ENCODE data around the gene RCAN2.

DNA sequence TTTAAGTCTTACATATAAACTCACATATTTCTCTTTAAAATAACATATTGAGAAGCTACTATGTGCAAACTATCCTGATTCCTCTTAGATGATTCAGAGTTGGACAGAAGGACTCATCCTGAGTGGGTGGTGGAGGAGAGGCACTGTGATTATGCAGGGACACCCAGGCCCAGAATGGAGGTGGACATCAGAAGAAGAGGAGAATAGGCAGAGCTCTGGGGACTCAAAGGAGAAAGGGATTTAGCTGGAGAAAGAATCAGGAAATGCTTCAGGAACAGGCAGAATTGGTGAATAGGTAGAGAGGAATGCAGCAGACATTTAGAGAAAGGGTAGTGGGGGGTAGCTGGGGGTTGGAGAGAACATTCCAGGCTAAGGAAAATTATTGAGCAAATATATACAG is 17.4 kb downstream of the RCAN2 start:
- TF ChIP-seq, protein P1, sequence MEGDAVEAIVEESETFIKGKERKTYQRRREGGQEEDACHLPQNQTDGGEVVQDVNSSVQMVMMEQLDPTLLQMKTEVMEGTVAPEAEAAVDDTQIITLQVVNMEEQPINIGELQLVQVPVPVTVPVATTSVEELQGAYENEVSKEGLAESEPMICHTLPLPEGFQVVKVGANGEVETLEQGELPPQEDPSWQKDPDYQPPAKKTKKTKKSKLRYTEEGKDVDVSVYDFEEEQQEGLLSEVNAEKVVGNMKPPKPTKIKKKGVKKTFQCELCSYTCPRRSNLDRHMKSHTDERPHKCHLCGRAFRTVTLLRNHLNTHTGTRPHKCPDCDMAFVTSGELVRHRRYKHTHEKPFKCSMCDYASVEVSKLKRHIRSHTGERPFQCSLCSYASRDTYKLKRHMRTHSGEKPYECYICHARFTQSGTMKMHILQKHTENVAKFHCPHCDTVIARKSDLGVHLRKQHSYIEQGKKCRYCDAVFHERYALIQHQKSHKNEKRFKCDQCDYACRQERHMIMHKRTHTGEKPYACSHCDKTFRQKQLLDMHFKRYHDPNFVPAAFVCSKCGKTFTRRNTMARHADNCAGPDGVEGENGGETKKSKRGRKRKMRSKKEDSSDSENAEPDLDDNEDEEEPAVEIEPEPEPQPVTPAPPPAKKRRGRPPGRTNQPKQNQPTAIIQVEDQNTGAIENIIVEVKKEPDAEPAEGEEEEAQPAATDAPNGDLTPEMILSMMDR (IDR thresholded peaks at IDR 0.05; ENCODE audit: low read length) = no peak
- TF ChIP-seq EZH2 (optimal IDR thresholded peaks at IDR 0.05; ENCODE audit: low read depth, low read length) = no peak
- no peak for TF ChIP-seq EZH2phosphoT487 (IDR thresholded peaks at IDR 0.05; ENCODE audit: low read length)
